OCI-LY3 (cell line): ENCODE results near the gene GMIP.

Source experiments
- EZH2phosphoT487 ChIP-seq: fragments of 200-600 bp; shearing (Covaris generic); IDR thresholded peaks from 2 replicates; pipeline ENCODE4 v1.6.1; 2018; ENCODE audit warnings: antibody characterized with exemption, mixed run types, low read depth
- TF ChIP-seq, protein P1 (sequence below): fragments of 200-600, 300-600 bp; sonication (generic); IDR thresholded peaks from 2 replicates; pipeline ENCODE4 v1.5.1; 2014; ENCODE audit warnings: antibody characterized with exemption, low read length, low read depth

GRCh38 chr19:19581391-19581790, 62.1 kb downstream of the GMIP start:
- TF ChIP-seq, protein P1, sequence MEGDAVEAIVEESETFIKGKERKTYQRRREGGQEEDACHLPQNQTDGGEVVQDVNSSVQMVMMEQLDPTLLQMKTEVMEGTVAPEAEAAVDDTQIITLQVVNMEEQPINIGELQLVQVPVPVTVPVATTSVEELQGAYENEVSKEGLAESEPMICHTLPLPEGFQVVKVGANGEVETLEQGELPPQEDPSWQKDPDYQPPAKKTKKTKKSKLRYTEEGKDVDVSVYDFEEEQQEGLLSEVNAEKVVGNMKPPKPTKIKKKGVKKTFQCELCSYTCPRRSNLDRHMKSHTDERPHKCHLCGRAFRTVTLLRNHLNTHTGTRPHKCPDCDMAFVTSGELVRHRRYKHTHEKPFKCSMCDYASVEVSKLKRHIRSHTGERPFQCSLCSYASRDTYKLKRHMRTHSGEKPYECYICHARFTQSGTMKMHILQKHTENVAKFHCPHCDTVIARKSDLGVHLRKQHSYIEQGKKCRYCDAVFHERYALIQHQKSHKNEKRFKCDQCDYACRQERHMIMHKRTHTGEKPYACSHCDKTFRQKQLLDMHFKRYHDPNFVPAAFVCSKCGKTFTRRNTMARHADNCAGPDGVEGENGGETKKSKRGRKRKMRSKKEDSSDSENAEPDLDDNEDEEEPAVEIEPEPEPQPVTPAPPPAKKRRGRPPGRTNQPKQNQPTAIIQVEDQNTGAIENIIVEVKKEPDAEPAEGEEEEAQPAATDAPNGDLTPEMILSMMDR = no peak
- TF ChIP-seq EZH2phosphoT487 = no peak
